NCI-H82 treated with DMSO at 0.1 percent for 48 hours (cell line): ENCODE data around the gene CLIC4.
"Not testable (repeated sequence)": the region's sequence is repeated elsewhere in the genome, so short reads cannot be mapped to it uniquely, and the experiment has no call there.

Source experiments
- DNase-seq: peaks from one replicate; lab custom pipeline; 2025; ENCODE audit not compliant: unreplicated experiment; lab: John Stamatoyannopoulos, UW

The CLIC4 gene

DNA sequence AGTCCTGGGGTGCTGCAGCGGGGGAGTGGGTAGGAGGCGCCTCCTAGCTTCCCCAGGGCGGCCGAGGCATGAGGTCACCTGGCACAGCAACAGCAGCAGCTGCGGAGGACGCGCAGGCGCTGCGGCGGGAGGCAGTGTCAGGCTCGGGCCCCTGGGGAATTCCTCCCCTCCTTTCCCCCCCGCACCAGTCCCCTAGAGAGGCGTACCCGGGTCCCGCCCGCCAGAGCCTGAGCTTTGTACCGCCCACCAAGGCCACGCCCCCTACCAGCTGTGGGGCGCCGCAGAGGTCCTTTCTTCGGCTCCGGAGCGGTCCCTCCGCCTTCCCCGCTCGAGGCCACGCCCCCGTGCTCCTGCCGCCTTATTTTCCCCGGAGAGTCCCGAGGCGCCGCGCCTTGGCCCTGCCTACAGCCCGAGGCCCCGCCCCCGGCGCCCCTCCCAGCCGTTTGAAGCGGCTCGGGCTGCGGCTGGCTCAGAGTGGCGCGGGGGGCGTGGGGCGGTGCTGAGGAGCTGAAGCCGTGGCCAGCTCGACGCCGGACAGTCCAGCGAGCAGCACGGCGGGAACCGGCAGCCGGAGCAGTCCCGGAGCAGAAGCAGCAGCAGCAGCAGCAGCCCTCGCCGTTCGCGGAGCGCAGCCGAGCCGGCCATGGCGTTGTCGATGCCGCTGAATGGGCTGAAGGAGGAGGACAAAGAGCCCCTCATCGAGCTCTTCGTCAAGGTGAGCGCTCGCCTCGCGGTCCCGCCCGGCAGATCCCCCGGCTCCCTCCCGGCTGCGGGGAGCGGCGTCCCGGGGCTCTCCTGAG is at the start of gene CLIC4:
Gene CLIC4 (plus strand): TSS at position 537 of the 800 bp plus-strand sequence. CDS start 107 bp downstream, at position 644.
- peak; percentile 98 for DNase-seq

DNA sequence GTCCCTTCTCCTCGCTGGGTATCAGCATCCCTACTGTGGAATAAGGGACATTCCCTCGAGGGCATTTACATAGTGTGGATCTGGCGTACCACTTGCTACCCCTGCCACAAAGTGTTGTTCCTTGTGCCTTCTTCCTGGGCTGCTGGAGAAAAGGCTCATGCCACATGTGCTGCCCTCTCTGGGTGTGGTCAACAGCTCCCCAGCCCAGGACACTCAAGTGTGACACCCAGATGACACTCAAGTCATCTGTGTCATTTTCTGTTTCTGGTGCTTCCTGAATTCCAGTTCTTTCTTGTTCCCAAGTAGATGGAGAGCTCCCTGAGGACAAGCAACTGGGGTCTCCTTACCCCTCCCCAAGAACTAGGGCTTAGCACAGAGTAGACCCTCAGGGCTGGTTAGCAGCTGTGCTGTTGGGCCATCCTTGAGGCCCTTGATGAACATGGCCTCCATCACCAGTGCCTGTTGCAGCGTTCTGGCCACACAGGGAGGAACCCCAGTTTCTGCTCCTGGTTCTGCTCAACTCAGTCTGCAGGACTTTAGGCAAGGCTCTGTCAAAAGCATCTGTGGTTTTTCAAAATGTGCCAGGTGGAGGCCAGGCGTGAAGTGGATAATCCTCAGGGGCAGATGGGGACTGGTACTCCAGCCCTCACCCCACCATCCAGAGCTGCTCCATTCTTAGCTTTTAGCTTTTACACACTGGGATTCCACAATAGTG is 49.0 kb upstream of the CLIC4 start:
- peak; percentile 88 for DNase-seq

DNA sequence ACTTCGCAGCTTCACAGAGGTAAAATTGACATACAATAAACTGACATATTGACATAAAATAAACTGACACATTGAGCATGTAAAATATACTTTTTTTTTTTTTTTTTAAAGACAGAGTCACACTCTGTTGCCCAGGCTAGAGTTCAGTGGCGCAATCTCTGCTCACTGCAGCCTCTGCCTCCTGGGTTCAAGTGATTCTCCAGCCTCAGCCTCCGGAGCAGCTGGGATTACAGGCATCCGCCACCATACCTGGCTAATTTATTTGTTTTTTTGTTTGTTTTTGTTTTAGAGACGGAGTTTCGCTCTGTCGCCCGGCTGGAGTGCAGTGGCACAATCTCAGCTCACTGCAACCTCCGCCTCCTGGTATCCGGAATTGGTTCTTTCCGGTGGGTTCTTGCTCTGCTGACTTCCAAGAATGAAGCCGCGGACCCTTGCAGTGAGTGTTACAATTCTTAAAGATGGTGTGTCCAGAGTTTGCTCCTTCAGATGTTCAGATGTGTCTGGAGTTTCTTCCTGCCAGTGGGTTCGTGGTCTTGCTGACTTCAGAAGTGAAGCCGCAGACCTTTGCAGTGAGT is 48.4 kb upstream of the CLIC4 start:
- no peak for DNase-seq

DNA sequence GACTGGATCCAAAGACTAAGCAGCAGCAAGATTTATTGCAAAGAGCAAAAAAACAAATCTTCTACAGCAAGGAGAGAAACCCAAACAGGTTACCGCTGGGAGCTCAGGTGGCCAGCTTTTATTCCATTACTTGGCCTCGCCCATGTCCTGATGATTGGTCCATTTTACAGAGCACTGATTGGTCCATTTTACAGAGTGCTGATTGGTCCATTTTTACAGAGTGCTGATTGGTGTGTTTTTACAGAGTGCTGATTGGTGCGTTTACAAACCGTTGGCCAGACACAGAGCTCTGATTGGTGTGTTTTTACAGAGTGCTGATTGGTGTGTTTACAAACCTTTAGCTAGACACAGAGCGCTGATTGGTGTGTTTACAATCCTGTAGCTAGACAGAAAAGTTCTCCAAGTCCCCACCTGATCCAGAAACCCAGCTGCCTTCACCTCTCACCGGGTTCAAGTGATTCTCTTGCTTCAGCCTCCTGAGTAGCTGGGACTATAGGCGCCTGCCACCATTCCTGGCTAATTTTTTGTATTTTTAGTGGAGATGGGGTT is 47.7 kb upstream of the CLIC4 start:
- not testable (repeated sequence) for DNase-seq

DNA sequence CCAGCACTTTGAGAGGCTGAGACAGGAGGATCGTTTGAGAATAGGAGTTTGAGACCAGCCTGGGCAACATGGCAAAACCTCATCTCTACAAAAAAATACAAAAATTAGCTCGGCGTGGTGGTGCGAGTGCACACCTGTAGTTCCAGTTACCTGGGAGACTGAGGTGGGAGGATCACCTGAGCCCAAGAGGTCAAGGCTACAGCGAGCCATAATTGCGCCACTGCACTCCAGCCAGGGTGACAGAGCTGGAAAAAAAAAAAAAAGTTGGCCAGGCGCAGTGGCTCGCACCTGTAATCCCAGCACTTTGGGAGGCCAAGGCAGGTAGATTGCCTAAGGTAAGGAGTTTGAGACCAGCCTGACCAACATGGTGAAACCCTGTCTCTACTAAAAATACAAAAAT is 46.9 kb upstream of the CLIC4 start:
- DNase-seq = not testable (repeated sequence)

DNA sequence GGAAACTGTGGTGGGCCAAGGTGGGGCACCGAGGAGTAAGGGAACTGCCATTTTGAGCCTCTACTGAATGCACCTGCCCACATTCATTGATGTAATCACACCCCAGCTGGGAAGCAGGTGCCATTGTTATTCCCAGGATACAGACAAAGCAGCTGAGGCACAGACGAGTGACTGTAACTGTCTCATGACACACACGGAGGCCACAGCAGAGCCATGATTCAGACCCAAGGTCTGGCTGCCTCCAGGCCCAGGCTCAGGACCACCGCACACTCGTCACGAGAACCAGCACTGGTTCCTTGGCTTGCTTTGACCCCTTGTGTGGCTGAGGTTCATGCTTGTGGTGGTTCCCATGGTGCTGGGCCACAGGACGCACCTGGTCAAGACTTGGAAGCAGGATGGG is 45.6 kb upstream of the CLIC4 start:
- no peak for DNase-seq

DNA sequence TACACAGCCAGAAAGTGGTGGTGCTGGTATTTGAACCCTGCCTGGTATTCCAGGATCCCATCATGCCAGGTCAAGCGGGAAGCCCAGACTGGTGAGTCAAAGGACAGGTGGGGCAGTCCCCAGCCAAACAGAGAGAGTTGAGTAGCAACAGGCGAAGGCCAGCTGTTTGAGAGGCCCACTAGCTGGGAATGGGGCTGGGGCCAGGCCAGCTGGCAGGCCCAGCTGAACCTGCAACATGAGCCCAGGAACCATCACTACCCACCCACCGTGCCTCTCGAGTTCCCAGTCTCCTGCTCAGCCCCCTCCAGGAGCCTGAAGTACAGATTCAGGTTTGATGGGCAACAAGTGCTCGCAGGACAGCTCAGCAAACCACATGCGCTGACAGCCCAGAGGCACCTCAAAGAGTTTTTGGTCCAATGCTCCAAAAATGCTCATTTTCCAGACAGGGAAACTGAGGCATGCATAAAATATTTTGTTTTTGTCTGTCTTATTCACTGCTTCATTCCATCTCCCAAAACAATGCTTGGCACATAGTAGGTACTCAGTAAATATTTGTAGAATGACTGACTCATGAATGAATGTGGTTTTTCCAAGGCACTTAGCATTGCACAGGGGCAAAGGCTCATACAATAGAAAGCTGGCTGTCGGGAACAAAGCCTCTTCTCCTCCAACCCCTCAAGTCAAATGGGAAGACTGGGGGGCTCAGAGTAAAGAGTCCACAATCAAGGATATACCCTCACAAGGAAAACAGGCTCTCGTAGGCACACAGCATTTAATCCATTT is 42.5 kb upstream of the CLIC4 start:
- DNase-seq = peak; percentile 27

DNA sequence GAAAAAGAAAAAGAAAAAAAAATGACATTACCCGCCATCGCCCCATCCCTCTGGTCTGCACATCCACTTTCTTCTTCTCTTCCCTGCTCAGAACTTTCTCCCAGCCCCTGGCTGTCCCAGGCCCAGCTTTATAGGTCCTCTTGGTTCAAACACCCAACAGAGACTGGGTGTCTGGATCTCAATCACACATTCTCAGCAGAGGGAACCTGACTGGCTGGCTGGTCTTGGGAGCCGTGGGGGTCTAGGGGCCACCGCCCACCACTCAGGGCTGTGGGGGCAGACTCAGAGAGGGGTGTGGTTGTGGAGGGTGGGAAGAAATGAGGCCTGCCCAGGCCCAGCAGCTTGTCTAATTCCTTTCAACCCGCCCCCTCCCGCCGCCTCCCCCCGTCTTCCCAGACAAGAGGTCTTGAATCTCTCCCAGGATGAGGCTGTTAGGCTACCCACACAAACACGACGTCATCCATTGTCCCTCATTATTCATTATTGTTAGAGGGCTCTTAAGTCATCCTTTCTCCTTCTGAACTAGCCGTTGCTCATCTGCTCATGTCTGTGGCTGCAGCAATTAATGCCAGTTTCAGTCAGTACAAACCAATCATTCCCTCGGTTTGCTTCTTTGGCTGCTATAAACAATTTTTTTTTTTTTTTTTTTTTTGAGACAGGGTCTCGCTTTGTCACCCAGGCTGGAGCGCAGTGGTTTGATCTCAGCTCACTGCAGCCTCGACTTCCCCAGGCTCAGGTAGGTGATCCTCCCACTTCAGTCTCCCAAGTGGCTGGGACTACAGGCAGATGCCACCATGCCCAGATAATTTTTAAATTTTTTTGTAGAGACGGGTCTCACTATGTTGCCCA is 40.6 kb upstream of the CLIC4 start:
- DNase-seq = no peak

DNA sequence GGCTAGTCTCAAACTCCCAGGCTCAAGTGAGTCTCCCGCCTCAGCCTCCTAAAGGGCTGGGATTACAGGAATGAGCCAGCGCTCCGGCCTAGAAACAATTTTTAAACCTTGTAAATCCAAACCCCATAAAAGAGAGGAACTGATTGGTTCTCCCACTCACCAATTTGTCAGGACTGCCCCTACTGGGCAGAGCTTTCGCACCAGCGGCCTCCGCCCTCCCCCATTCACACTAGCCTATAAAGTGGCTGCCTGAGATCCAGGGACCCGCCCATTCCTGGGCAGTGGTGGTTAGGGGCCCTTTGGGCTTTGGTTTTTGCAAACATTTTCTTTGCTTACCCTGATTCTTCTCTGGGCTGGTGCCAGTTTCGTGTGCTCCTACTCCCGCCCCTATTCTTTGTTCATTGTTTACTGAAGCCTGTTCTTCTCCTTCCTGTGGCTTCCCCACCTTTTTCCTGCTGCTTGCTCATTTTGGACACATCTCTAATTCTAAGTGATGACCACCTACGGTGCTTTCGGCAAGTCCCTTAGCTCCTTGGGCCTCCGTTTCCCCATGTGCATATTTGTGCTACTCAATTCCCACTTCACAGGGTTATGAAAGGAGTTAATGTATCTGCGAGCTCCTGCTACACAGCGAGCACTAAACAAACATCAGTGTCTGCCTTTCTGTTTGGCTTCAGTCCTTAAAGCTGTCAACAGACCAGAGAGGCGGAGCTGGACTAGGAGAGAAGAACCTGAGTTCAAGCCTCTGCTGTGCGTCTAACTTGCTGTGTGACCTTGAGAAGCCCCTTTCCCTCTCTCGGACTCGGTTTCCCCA is 39.8 kb upstream of the CLIC4 start:
- peak; percentile 77 for DNase-seq

DNA sequence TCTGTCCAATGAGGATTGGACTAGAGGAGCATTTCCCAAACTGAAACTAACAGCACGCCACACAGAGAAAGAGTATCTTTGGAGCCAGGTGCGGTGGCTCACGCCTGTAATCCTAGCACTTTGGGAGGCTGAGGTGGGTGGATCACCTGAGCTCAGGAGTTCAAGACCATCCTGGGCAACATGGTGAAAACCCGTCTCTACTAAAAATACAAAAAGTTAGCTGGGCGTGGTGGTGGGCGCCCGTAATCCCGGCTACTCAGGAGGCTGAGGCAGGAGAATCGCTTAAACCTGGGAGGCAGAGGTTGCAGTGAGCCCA is 39.2 kb upstream of the CLIC4 start:
- DNase-seq = not testable (repeated sequence)

DNA sequence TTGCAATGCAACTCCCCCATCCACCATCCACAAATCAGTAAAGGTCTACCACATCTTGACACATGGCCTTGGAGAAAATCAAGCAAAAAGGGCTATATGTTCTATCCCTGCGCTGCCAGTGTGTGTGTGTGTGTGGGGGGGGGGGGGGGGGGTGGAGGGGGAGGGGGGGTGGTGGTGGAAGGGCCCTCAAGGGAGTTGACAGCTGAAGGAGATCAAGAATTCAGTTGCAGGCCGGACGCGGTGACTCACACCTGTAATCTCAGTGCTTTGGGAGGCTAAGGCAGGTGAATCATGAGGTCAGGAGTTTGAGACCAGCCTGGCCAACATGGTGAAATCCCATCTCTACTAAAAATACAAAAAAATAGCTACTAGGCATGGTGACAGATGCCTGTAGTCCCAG is 37.6 kb upstream of the CLIC4 start:
- DNase-seq = no peak

DNA sequence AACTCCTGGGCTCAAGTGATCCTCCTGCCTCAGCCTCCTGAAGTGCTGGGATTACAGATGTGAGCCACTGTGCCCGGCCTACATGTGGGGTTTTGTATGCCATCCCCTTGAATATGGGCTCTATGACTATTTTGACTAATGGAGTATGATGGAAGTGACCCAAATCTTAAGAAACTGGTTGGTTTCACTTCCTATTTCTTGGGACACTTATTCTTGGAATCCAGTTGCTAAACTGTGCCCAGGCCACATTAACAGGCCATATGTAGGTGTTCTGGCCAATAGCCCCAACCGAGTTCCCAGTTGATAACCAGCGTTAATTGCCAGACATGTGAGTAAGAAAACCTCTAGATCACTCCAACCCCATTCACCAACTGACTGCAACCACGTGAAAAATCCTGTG is 36.3 kb upstream of the CLIC4 start:
- DNase-seq = no peak

DNA sequence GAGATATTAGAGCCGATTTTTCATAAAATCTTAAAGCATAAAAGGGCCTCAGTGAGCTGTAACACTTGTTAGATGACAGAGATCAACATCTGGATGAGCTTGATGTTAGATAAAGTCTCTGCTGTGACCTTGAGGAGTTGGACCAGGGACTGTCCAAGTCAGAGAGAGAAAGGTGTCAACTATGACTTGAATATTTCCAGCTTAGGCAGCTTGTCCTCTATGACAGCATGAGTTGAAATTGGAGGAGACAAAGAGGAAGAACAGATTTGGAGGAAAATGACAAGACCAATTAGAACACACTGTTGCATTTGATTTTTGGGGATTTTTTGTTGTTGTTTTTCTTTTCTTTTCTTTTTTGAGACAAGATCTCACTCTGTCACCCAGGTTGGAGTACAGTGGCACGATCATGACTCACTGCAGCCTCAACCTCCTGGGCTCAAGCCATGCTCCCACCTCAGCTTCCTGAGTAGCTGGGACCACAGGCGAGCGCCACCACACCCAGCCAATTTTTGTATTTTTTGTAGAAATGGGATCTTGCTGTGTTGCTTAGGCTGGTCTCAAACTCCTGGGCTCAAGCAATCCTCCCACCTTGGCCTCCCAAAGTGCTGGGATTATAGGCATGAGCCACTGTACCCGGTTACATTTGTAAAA is 35.3 kb upstream of the CLIC4 start:
- no peak for DNase-seq

DNA sequence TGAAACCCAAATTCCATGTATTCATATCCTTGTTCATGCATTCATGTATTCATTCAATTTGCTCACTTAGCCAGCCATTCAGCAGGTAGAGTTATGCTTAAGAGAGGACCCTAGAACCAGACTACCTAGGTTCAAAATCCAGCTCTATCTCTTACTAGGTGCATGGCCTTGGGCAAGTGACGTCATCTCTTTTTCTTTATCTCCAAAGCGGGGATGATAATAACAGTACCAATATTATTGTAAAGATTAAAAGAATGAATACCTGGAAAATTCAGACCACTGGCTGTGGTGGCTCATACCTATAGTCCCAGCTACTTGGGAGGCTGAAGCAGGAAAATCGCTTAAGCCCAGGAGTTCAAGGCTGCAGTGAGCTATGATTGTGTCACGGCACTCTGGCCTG is 33.9 kb upstream of the CLIC4 start:
- no peak for DNase-seq

DNA sequence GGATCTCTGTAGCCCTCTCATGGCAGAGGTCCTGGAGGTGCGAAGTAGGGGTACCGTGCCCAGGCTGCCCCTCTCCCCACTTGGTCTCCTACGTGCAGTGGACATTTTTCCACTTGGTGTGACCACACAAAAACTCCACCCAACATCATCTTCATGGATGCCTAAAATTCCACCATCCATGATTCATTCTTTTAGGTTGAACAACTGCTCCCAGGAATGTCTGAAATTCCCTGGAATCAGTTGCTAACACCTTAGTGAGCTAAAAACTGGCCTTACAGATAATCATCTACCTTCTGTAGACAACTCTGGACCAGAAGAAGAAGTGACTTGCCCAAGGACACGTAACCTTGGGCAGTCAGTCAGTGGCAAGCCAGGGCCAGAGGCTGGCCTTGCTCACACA is 32.1 kb upstream of the CLIC4 start:
- DNase-seq = no peak

DNA sequence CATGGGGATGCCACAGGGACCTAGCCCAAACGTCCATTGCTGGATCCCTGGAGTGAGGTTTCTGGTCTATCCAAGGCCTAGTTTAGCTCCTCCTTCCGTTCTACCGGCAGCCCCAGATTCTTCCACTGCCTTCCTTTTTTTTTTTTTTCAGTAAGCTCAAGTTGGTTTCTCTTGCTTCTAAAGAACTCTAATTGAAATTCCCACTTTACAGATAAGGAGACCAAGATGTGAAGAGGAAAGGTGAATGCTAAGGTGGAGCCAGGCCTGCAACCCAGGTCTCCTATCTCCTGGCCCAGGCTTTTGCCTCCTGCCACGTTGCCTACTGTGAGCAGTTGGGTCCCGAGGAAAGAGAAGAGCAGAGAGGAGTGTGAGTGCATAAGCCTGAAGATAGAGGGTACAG is 31.5 kb upstream of the CLIC4 start:
- DNase-seq = no peak

DNA sequence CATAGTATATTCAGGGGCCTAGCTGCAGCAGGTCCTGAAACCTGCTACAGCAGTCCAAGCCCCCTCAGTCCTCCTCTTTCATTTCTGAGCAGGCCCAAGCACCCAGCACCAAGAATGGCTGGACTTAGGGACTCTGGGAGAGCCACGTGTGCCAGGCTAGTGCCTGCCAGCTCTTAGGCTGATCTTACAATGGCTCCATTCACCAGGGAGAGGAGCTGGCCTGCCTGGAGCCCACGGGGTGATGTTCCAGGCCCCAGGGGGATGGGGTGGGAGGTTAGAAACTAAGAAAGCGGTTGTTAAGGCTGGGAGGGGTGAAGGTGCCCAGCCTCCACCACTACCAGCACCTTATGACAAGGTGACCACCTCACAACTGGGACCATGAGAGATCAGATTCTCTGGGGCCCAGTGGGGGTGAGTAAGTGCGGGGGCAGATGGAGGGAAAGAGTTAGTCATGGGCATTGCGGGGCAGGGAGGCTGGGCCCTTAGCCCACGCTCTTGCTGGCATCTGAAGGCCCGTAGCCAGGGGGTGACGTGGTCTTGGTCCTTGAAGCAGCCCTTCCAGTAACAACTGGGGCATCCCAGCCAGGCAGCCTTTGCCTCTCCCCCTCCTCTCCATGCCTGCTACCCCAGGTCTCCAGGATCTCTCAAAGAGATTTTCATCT is 30.3 kb upstream of the CLIC4 start:
- DNase-seq = no peak

DNA sequence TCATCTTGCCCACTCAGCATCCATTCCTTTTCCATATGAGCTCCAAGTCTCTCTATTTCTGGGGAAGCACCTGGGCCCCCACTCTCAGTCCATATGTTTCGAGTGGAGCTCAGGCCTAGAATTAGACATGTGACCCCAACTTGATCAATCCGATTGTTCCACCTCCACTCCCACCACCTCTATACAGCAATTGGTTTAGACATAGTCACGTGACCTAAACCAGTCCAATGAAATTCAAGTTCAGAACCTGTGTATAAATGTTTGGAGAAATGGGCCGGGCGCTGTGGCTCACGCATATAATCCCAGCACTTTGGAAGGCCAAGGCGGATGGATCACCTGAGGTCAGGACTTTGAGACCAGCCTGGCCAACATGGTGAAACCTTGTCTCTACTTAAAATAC is 29.6 kb upstream of the CLIC4 start:
- no peak for DNase-seq
